ENCODE measurements around the gene OAS2. TPM values are rescaled to one million over a fixed set of nuclear protein-coding genes. Genes with fewer than 3 reads are reported as not detected.

OAS2 gene
- polyA plus RNA-seq, 1 donor from 2014 or later = not detected

- Histone ChIP-seq H3K9me3 (ENCODE audit: low read length) (no peaks in the 10 kb centered on the region), H3K9me2 (ENCODE audit: insufficient read depth, low read length) (no peaks in the 10 kb centered on the region), H3K36me3 (ENCODE audit: insufficient read depth, low read length) (no peaks in the 10 kb centered on the region), H3K9ac (ENCODE audit: low read length) (no peak overlapping the region), H3K4me2 (ENCODE audit: low read length) (no peak overlapping the region), H4K20me1 (ENCODE audit: insufficient read depth) (no peaks in the 10 kb centered on the region), H2AFZ (ENCODE audit: low read depth, low read length) (no peak overlapping the region), H3K27me3 (ENCODE audit: insufficient read depth, low read depth, low read length) (peaks cover 14% of the 10 kb centered on the region), H3F3A (ENCODE audit: insufficient read depth, low read length, poor library complexity, severe bottlenecking) (no peaks in the 10 kb centered on the region), H3K79me2 (replicated peaks; ENCODE audit: insufficient read depth, low read length) (no peaks in the 10 kb centered on the region), H3K4me3 (ENCODE audit: low read length) (no peak overlapping the region), H3K27ac (ENCODE audit: low read length) (no peak overlapping the region)
- TF ChIP-seq EZH2 (IDR thresholded peaks at IDR 0.05; ENCODE audit: borderline replicate concordance, insufficient read depth, low read length, poor library complexity, severe bottlenecking) (no peak), RAD21 (conservative IDR thresholded peaks at IDR 0.05) (no peak), SMC3 (conservative IDR thresholded peaks at IDR 0.05; ENCODE audit: poor library complexity) (no peak), POLR2AphosphoS5 (IDR thresholded peaks at IDR 0.05) (no peak)
Observed at GRCh38 chr12:113040722-113041171, 62.4 kb downstream of the OAS2 start.

- Histone ChIP-seq H3K4me3 (ENCODE audit: low read length) (no peak overlapping the region), H3K4me2 (ENCODE audit: low read length) (no peak overlapping the region), H3F3A (ENCODE audit: insufficient read depth, low read length, poor library complexity, severe bottlenecking) (no peaks in the 10 kb centered on the region), H2AFZ (ENCODE audit: low read depth, low read length) (no peak overlapping the region), H3K9me3 (ENCODE audit: low read length) (no peaks in the 10 kb centered on the region), H3K36me3 (ENCODE audit: insufficient read depth, low read length) (no peaks in the 10 kb centered on the region), H4K20me1 (ENCODE audit: insufficient read depth) (no peaks in the 10 kb centered on the region), H3K27me3 (ENCODE audit: insufficient read depth, low read depth, low read length) (peaks cover 14% of the 10 kb centered on the region), H3K79me2 (replicated peaks; ENCODE audit: insufficient read depth, low read length) (no peaks in the 10 kb centered on the region), H3K9me2 (ENCODE audit: insufficient read depth, low read length) (no peaks in the 10 kb centered on the region), H3K9ac (ENCODE audit: low read length) (no peak overlapping the region), H3K27ac (ENCODE audit: low read length) (no peak overlapping the region)
- no peak for TF ChIP-seq TAF1 (IDR thresholded peaks at IDR 0.05; ENCODE audit: low read depth)
- TF ChIP-seq POLR2AphosphoS5 (IDR thresholded peaks at IDR 0.05) = no peak
- TF ChIP-seq REST (IDR thresholded peaks at IDR 0.05; ENCODE audit: borderline replicate concordance) = no peak
- no peak for TF ChIP-seq EP300 (conservative IDR thresholded peaks at IDR 0.05; ENCODE audit: poor library complexity, severe bottlenecking)
- TF ChIP-seq SMC3 (conservative IDR thresholded peaks at IDR 0.05; ENCODE audit: poor library complexity) = no peak
- TF ChIP-seq MXI1 (conservative IDR thresholded peaks at IDR 0.05; ENCODE audit: poor library complexity, severe bottlenecking) = no peak
- TF ChIP-seq RAD21 (conservative IDR thresholded peaks at IDR 0.05) = no peak
Observed at GRCh38 chr12:113041560-113041959, 63.2 kb downstream of the OAS2 start.

GRCh38 chr12:113043240-113043639 is 64.9 kb downstream of the OAS2 start:
- no peak overlapping the region for H3K4me3 ChIP-seq (ENCODE audit: low read length)
- no peak overlapping the region for H3K9ac ChIP-seq (ENCODE audit: low read length)
- H3F3A ChIP-seq (ENCODE audit: insufficient read depth, low read length, poor library complexity, severe bottlenecking) = no peaks in the 10 kb centered on the region
- no peak overlapping the region for H3K4me2 ChIP-seq (ENCODE audit: low read length)
- no peak overlapping the region for H2AFZ ChIP-seq (ENCODE audit: low read depth, low read length)
- H3K36me3 ChIP-seq (ENCODE audit: insufficient read depth, low read length) = no peaks in the 10 kb centered on the region
- TF ChIP-seq REST (IDR thresholded peaks at IDR 0.05; ENCODE audit: borderline replicate concordance) (no peak), MXI1 (conservative IDR thresholded peaks at IDR 0.05; ENCODE audit: poor library complexity, severe bottlenecking) (no peak), RAD21 (conservative IDR thresholded peaks at IDR 0.05) (no peak), SMC3 (conservative IDR thresholded peaks at IDR 0.05; ENCODE audit: poor library complexity) (no peak), POLR2AphosphoS5 (IDR thresholded peaks at IDR 0.05) (no peak), TAF1 (IDR thresholded peaks at IDR 0.05; ENCODE audit: low read depth) (no peak), EP300 (conservative IDR thresholded peaks at IDR 0.05; ENCODE audit: poor library complexity, severe bottlenecking) (no peak), EZH2 (IDR thresholded peaks at IDR 0.05; ENCODE audit: borderline replicate concordance, insufficient read depth, low read length, poor library complexity, severe bottlenecking) (no peak), CTCF (IDR thresholded peaks at IDR 0.05; ENCODE audit: poor library complexity, severe bottlenecking) (no peak)
- no peaks in the 10 kb centered on the region for H3K79me2 ChIP-seq (replicated peaks; ENCODE audit: insufficient read depth, low read length)
- peaks cover 14% of the 10 kb centered on the region for H3K27me3 ChIP-seq (ENCODE audit: insufficient read depth, low read depth, low read length)
- H3K9me2 ChIP-seq (ENCODE audit: insufficient read depth, low read length) = no peaks in the 10 kb centered on the region
- no peak overlapping the region for H3K27ac ChIP-seq (ENCODE audit: low read length)
- H4K20me1 ChIP-seq (ENCODE audit: insufficient read depth) = no peaks in the 10 kb centered on the region
- H3K9me3 ChIP-seq (ENCODE audit: low read length) = no peaks in the 10 kb centered on the region

Measured in neural cell (in vitro differentiated cells).